HepG2 (cell line): ENCODE data around the gene PCDHGB2. TPM values are rescaled to one million over a fixed set of nuclear protein-coding genes. Genes with fewer than 3 reads are reported as not detected.

ENCODE experiments used
- ATAC-seq: fragments of 200-7000 bp; cut with Tn5 transposase; 3 replicates; pipeline ENCODE4 v1.9.1; 2020; ENCODE audit warnings: mild to moderate bottlenecking, moderate library complexity
- BruUV-seq: library from RNA; stranded (reverse); fragments of 400-500 nt; replicated peaks from 2 replicates; lab custom pipeline; 2021; lab: Mats Ljungman, UMichigan
- CTCF ChIA-PET: fragments of 300-600 bp; formaldehyde crosslinking; extraction: SDS; loops from one replicate; lab custom pipeline; 2021; ENCODE audit warnings: low total read pairs, inconsistent platforms, low intra/inter-chr PET ratio; lab: Yijun Ruan, JAX
- POLR2A ChIA-PET: fragments of 350-600 bp; sonication (Branson Sonifier 250); formaldehyde crosslinking; loops from one replicate; lab custom pipeline; 2020; ENCODE audit warnings: antibody characterized with exemption, inconsistent platforms; lab: Yijun Ruan, JAX
- DNase-seq: peaks from one replicate; pipeline ENCODE4 v3.0.0-alpha.2; 2015; ENCODE audit warnings: low spot score
- FAIRE-seq: peaks from 3 replicates; lab custom pipeline; 2011; peaks lifted over from hg19 to GRCh38; lab: Jason Lieb, UNC
- H2AFZ ChIP-seq: one replicate; pipeline ENCODE4 v1.6.1; 2011; ENCODE audit warnings: low read length, inconsistent platforms
- H3K27ac ChIP-seq: fragments of 300-600 bp; 3 replicates; pipeline ENCODE4 v1.8.0; 2011; ENCODE audit warnings: mixed run types, mild to moderate bottlenecking, mixed read lengths, low read length, inconsistent platforms; ENCODE audit not compliant: insufficient read depth; ENCODE audit errors: extremely low read length
- H3K27me3 ChIP-seq, 2 experiments: fragments of 200-600 bp in 1 of 2; 2 replicates in 1 of 2; 3 replicates in 1 of 2; pipeline versions ENCODE4 v1.6.0 to v1.8.0; 2011; ENCODE audit warnings: low read length in 2 of 2, mild to moderate bottlenecking in 2 of 2, moderate library complexity in 2 of 2, inconsistent platforms in 1 of 2; ENCODE audit not compliant: insufficient read depth in 2 of 2, control insufficient read depth in 1 of 2
- H3K36me3 ChIP-seq, 2 experiments: fragments of 200-600 bp in 1 of 2; replicated peaks in 1 of 2; 2 replicates in 1 of 2; 3 replicates in 1 of 2; pipeline versions ENCODE4 v1.5.1 to v1.8.0; 2011; ENCODE audit warnings: low read length in 2 of 2, inconsistent platforms in 1 of 2; ENCODE audit not compliant: insufficient read depth in 2 of 2, control insufficient read depth in 1 of 2
- H3K4me1 ChIP-seq: 2 replicates; pipeline ENCODE4 v1.5.1; 2012; ENCODE audit warnings: low read length, inconsistent platforms; ENCODE audit not compliant: insufficient read depth
- H3K4me2 ChIP-seq: 2 replicates; pipeline ENCODE4 v1.6.0; 2011; ENCODE audit warnings: low read depth, low read length, inconsistent platforms
- H3K4me3 ChIP-seq, 3 experiments: fragments of 200-600 bp in 1 of 3; sonication (generic), shearing (Covaris generic) in 1 of 3; replicated peaks in 1 of 3; 2 replicates each; pipeline ENCODE4 v1.5.1; 2011 to 2016; ENCODE audit warnings: low read length in 3 of 3, inconsistent platforms in 2 of 3, low read depth in 2 of 3, mild to moderate bottlenecking in 2 of 3, control low read depth in 1 of 3, mixed read lengths in 1 of 3; ENCODE audit not compliant: insufficient read depth in 1 of 3
- H3K79me2 ChIP-seq: one replicate; pipeline ENCODE4 v1.6.1; 2011; ENCODE audit warnings: low read length, inconsistent platforms; ENCODE audit not compliant: insufficient read depth
- H3K9ac ChIP-seq: 2 replicates; pipeline ENCODE4 v1.6.0; 2011; ENCODE audit warnings: mild to moderate bottlenecking, low read depth, low read length, inconsistent platforms; ENCODE audit not compliant: insufficient read depth
- H3K9me3 ChIP-seq: 2 replicates; pipeline ENCODE4 v1.5.1; 2012; ENCODE audit warnings: mild to moderate bottlenecking, low read length
- H4K20me1 ChIP-seq: 2 replicates; pipeline ENCODE4 v1.6.0; 2011; ENCODE audit warnings: inconsistent platforms, mild to moderate bottlenecking, low read length, moderate library complexity; ENCODE audit not compliant: insufficient read depth
- MIER2 ChIP-seq: IDR thresholded peaks from 2 replicates; pipeline ENCODE4 v1.6.1; 2016; ENCODE audit warnings: missing biosample characterization, missing genetic modification reagents
- NCOA1 ChIP-seq: sonication (generic); formaldehyde crosslinking; IDR thresholded peaks from 2 replicates; pipeline ENCODE4 v1.9.0; 2021; ENCODE audit warnings: missing genetic modification reagents
- NFATC3 ChIP-seq: sonication (generic); formaldehyde crosslinking; IDR thresholded peaks from 2 replicates; pipeline ENCODE4 v1.5.1; 2020; ENCODE audit warnings: mild to moderate bottlenecking, missing genetic modification reagents
- U2AF1 ChIP-seq: fragments of 200-400 bp; formaldehyde crosslinking; optimal IDR thresholded peaks from 2 replicates; pipeline ENCODE3; 2017; ENCODE audit warnings: mild to moderate bottlenecking, low read depth, low read length
- ZFP90 ChIP-seq: sonication (generic); formaldehyde crosslinking; IDR thresholded peaks from 2 replicates; pipeline ENCODE4 v1.8.0; 2022; ENCODE audit warnings: missing genetic modification reagents, mild to moderate bottlenecking, inconsistent platforms, borderline replicate concordance
- WGBS: methylation state at CpG from one replicate; pipeline ENCODE4 v1.1.6; 2017; ENCODE audit warnings: low lambda C conversion rate; 5-methylcytosine and 5-hydroxymethylcytosine counted together
- in situ Hi-C: cut with HindIII; loops from 2 replicates; pipeline ENCODE4 v1.10.0; 2017; ENCODE audit warnings: low pct_unique_long_range_greater_than_20kb; ENCODE audit not compliant: extremely low pct_ligation_motif_present
- intact Hi-C: fragments of 100-400 bp; cut with micrococcal nuclease; formaldehyde crosslinking; loops from one replicate; pipeline ENCODE4 v1.10.0; 2022; ENCODE audit not compliant: unreplicated experiment
- polyA plus RNA-seq, 8 experiments: library from polyadenylated mRNA; depleted of rRNA in 3 of 8; stranded (reverse) in 7 of 8; unstranded in 1 of 8; fragments of >200 nt; fragmentation: Illumina TruSeq in 4 of 8; extraction: Trizol in 4 of 8; gene quantifications; 2 replicates each; pipeline versions ENCODE4 v1.2.1 to v1.2.3, GENCODE V29; 2011 to 2016; ENCODE audit warnings: low read depth in 4 of 8, missing spikeins in 1 of 8, mixed read lengths in 1 of 8; ENCODE audit not compliant: insufficient read depth in 1 of 8
- total RNA-seq, 5 experiments: library from RNA; depleted of rRNA; stranded (reverse); fragments of >200 nt; fragmentation: Illumina TruSeq; extraction: Trizol; gene quantifications; 2 replicates each; pipeline ENCODE4 v1.2.3, GENCODE V29; 2016; ENCODE audit warnings: low read depth in 1 of 5
- TF ChIP-seq, protein P1 (sequence below): sonication (generic); formaldehyde crosslinking; IDR thresholded peaks from 2 replicates; pipeline ENCODE4 v1.8.1; 2023; ENCODE audit warnings: missing genetic modification reagents, mild to moderate bottlenecking, borderline replicate concordance
- TF ChIP-seq, protein P2 (sequence below): sonication (generic); formaldehyde crosslinking; IDR thresholded peaks from 2 replicates; pipeline ENCODE4 v1.4.0; 2020; ENCODE audit warnings: missing genetic modification reagents
- TF ChIP-seq, protein P3 (sequence below): sonication (generic); formaldehyde crosslinking; IDR thresholded peaks from 2 replicates; pipeline ENCODE4 v1.5.1; 2020; ENCODE audit warnings: missing genetic modification reagents, mild to moderate bottlenecking, borderline replicate concordance
- TF ChIP-seq, protein P4 (sequence below): sonication (generic); formaldehyde crosslinking; IDR thresholded peaks from 2 replicates; pipeline ENCODE4 v1.5.0; 2020; ENCODE audit warnings: missing genetic modification reagents
- TF ChIP-seq, protein P5 (sequence below): sonication (generic); formaldehyde crosslinking; IDR thresholded peaks from 2 replicates; pipeline ENCODE4 v1.5.0; 2020; ENCODE audit warnings: missing genetic modification reagents
- TF ChIP-seq, protein P6 (sequence below): sonication (generic); formaldehyde crosslinking; IDR thresholded peaks from 2 replicates; pipeline ENCODE4 v1.8.0; 2022; ENCODE audit warnings: mild to moderate bottlenecking, missing genetic modification reagents; ENCODE audit not compliant: insufficient replicate concordance

Gene PCDHGB2
- total and polyA plus RNA-seq, 2 of the 13 experiments (the other 11 are each of a cell fraction or from before 2014, with no cell fraction given) = 0.64 to 0.82 TPM

DNA sequence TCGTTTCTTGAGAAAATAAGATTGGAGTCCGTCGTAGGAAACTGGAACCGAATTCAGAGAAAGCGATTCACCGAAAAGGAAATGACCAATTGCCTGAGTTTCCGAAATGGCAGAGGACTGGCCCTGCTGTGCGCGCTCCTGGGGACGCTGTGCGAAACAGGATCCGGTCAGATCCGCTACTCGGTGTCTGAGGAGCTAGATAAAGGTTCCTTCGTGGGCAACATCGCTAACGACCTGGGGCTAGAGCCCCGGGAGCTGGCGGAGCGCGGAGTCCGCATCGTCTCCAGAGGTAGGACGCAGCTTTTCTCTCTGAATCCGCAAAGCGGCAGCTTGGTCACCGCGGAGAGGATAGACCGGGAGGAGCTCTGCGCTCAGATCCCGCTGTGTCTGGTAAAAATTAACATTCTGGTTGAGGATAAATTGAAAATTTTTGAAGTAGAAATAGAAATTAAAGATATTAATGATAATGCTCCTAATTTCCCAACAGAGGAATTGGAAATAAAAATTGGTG, 15.8 kb upstream of the PCDHGB2 start:
- H3K4me3 ChIP-seq = no peak overlapping the region
- H3K4me1 ChIP-seq = no peaks in the 10 kb centered on the region
- H3K9me3 ChIP-seq = peaks cover 23% of the 10 kb centered on the region
- no peaks in the 10 kb centered on the region for H3K36me3 ChIP-seq
- BruUV-seq = no TSS peak
- ATAC-seq = no peak
- in situ Hi-C loops = no loop called here
- no peak overlapping the region for H3K9ac ChIP-seq
- no peak overlapping the region for H3K4me2 ChIP-seq
- intact Hi-C loops = no loop called here
- no peaks in the 10 kb centered on the region for H4K20me1 ChIP-seq
- WGBS = 71% methylated on average over 31 of the region's 31 CpGs
- no peak overlapping the region for H2AFZ ChIP-seq
- no peak overlapping the region for H3K27ac ChIP-seq
- no peaks in the 10 kb centered on the region for H3K79me2 ChIP-seq
- FAIRE-seq = no peak
- no peak for DNase-seq
- POLR2A ChIA-PET = no interaction called here
- no peaks in the 10 kb centered on the region for H3K27me3 ChIP-seq
- CTCF ChIA-PET = interaction anchor here (0.9 kb wide), 1 partner anchor 217 kb away, joined by 3 read pairs; no protein-coding TSS in a partner anchor
- TF ChIP-seq, protein P1, sequence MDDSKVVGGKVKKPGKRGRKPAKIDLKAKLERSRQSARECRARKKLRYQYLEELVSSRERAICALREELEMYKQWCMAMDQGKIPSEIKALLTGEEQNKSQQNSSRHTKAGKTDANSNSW (CRISPR knock-in tag) = no peak
- no peak for TF ChIP-seq NCOA1 (CRISPR knock-in tag)
- no peak for TF ChIP-seq ZFP90
- TF ChIP-seq, protein P2, sequence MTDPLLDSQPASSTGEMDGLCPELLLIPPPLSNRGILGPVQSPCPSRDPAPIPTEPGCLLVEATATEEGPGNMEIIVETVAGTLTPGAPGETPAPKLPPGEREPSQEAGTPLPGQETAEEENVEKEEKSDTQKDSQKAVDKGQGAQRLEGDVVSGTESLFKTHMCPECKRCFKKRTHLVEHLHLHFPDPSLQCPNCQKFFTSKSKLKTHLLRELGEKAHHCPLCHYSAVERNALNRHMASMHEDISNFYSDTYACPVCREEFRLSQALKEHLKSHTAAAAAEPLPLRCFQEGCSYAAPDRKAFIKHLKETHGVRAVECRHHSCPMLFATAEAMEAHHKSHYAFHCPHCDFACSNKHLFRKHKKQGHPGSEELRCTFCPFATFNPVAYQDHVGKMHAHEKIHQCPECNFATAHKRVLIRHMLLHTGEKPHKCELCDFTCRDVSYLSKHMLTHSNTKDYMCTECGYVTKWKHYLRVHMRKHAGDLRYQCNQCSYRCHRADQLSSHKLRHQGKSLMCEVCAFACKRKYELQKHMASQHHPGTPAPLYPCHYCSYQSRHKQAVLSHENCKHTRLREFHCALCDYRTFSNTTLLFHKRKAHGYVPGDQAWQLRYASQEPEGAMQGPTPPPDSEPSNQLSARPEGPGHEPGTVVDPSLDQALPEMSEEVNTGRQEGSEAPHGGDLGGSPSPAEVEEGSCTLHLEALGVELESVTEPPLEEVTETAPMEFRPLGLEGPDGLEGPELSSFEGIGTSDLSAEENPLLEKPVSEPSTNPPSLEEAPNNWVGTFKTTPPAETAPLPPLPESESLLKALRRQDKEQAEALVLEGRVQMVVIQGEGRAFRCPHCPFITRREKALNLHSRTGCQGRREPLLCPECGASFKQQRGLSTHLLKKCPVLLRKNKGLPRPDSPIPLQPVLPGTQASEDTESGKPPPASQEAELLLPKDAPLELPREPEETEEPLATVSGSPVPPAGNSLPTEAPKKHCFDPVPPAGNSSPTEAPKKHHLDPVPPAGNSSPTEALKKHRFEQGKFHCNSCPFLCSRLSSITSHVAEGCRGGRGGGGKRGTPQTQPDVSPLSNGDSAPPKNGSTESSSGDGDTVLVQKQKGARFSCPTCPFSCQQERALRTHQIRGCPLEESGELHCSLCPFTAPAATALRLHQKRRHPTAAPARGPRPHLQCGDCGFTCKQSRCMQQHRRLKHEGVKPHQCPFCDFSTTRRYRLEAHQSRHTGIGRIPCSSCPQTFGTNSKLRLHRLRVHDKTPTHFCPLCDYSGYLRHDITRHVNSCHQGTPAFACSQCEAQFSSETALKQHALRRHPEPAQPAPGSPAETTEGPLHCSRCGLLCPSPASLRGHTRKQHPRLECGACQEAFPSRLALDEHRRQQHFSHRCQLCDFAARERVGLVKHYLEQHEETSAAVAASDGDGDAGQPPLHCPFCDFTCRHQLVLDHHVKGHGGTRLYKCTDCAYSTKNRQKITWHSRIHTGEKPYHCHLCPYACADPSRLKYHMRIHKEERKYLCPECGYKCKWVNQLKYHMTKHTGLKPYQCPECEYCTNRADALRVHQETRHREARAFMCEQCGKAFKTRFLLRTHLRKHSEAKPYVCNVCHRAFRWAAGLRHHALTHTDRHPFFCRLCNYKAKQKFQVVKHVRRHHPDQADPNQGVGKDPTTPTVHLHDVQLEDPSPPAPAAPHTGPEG (CRISPR knock-in tag) = no peak
- TF ChIP-seq, protein P3, sequence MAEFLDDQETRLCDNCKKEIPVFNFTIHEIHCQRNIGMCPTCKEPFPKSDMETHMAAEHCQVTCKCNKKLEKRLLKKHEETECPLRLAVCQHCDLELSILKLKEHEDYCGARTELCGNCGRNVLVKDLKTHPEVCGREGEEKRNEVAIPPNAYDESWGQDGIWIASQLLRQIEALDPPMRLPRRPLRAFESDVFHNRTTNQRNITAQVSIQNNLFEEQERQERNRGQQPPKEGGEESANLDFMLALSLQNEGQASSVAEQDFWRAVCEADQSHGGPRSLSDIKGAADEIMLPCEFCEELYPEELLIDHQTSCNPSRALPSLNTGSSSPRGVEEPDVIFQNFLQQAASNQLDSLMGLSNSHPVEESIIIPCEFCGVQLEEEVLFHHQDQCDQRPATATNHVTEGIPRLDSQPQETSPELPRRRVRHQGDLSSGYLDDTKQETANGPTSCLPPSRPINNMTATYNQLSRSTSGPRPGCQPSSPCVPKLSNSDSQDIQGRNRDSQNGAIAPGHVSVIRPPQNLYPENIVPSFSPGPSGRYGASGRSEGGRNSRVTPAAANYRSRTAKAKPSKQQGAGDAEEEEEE (CRISPR knock-in tag) = no peak
- TF ChIP-seq, protein P4, sequence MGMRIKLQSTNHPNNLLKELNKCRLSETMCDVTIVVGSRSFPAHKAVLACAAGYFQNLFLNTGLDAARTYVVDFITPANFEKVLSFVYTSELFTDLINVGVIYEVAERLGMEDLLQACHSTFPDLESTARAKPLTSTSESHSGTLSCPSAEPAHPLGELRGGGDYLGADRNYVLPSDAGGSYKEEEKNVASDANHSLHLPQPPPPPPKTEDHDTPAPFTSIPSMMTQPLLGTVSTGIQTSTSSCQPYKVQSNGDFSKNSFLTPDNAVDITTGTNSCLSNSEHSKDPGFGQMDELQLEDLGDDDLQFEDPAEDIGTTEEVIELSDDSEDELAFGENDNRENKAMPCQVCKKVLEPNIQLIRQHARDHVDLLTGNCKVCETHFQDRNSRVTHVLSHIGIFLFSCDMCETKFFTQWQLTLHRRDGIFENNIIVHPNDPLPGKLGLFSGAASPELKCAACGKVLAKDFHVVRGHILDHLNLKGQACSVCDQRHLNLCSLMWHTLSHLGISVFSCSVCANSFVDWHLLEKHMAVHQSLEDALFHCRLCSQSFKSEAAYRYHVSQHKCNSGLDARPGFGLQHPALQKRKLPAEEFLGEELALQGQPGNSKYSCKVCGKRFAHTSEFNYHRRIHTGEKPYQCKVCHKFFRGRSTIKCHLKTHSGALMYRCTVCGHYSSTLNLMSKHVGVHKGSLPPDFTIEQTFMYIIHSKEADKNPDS (CRISPR knock-in tag) = no peak
- TF ChIP-seq NFATC3 (CRISPR knock-in tag) = no peak
- TF ChIP-seq U2AF1 = no peak
- TF ChIP-seq, protein P5, sequence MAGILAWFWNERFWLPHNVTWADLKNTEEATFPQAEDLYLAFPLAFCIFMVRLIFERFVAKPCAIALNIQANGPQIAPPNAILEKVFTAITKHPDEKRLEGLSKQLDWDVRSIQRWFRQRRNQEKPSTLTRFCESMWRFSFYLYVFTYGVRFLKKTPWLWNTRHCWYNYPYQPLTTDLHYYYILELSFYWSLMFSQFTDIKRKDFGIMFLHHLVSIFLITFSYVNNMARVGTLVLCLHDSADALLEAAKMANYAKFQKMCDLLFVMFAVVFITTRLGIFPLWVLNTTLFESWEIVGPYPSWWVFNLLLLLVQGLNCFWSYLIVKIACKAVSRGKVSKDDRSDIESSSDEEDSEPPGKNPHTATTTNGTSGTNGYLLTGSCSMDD (CRISPR knock-in tag) = no peak
- TF ChIP-seq, protein P6, sequence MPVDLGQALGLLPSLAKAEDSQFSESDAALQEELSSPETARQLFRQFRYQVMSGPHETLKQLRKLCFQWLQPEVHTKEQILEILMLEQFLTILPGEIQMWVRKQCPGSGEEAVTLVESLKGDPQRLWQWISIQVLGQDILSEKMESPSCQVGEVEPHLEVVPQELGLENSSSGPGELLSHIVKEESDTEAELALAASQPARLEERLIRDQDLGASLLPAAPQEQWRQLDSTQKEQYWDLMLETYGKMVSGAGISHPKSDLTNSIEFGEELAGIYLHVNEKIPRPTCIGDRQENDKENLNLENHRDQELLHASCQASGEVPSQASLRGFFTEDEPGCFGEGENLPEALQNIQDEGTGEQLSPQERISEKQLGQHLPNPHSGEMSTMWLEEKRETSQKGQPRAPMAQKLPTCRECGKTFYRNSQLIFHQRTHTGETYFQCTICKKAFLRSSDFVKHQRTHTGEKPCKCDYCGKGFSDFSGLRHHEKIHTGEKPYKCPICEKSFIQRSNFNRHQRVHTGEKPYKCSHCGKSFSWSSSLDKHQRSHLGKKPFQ (CRISPR knock-in tag) = no peak
- TF ChIP-seq MIER2 (CRISPR knock-in tag) = no peak
